ENCODE measurements around the gene FGF6.
"Not testable (repeated sequence)": the region's sequence is repeated elsewhere in the genome, so short reads cannot be mapped to it uniquely, and the experiment has no call there.

The FGF6 gene, protein sequence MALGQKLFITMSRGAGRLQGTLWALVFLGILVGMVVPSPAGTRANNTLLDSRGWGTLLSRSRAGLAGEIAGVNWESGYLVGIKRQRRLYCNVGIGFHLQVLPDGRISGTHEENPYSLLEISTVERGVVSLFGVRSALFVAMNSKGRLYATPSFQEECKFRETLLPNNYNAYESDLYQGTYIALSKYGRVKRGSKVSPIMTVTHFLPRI

DNA sequence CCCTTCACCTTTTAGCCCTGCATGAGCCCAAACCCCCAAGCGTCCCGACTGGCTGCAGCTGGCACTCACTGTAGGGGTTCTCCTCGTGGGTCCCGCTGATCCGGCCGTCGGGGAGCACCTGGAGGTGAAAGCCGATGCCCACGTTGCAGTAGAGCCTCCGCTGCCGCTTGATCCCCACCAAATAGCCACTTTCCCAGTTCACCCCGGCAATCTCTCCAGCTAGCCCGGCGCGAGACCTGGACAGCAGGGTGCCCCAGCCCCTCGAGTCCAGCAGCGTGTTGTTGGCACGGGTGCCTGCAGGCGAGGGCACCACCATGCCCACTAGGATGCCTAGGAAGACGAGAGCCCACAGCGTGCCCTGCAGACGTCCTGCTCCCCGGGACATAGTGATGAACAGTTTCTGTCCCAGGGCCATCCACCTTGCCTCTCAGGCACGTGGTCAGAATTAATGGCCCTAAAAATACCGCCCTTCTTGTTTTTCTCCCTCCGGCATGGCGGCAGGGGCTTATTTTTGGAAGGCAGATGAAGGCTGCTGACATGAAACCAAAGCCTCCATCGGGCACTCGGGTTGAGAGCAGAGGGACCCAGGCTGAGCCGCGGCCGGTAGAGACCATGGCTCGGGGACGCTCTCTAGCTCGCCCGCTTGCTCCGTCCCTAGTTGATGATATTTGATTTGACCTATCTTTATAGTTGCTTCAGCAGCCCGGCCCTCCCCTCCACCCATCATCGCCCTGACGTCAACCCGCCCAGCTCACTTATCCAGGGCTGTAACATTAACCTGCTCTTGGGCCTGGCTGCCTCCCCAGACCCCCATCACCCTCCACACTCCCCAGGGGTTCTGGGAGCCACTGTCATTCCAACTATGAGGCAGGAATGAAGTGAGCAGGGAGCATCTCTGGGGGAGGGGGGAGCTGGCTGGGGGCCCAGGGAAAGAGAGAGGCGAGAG, at the start of gene FGF6:
TSS of gene FGF6 (minus strand) at position 660 of the 946 bp plus-strand sequence. CDS start at position 415, 245 bp downstream.
- DNase-seq (ENCODE audit: low read depth), result no peak

DNA sequence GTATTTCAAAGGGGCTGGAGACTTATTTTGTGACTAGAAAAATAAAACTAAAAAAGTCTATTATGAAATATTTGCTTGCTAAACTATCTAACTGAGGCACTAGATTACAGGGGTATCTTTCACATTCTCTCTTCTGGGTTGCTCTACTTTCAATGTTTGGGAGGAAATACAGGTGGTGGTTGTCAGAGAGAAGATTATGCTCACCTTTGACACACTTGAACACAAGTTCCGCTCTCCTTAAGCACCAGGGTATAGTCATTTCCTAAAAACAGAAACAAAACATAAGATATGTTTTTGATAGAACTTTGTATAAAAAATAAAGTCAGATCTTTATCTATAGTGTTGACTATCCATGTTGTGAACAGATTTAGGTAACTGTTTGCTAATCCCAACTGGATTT, 45.4 kb upstream of the FGF6 start:
- DNase-seq (ENCODE audit: low read depth), result no peak

DNA sequence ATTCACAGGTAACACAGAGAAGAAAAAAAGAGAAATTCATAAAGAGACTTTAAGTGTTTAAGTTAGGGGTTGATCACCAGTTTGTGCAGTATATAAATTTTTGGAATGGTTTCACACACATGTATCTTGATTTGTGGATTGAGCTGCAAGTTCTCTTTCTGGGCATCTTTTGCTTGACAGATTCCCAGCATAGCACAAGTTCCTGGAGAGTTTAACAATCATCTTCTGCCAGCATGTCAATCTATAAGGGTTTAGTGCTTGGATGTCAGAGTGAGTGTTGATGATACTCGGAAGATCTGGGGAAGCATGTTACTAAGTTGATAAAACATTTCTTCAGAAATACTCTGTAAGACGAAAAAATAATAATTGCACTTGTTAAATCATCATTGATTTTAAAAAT, 43.9 kb upstream of the FGF6 start:
- no peak for DNase-seq (ENCODE audit: low read depth)

DNA sequence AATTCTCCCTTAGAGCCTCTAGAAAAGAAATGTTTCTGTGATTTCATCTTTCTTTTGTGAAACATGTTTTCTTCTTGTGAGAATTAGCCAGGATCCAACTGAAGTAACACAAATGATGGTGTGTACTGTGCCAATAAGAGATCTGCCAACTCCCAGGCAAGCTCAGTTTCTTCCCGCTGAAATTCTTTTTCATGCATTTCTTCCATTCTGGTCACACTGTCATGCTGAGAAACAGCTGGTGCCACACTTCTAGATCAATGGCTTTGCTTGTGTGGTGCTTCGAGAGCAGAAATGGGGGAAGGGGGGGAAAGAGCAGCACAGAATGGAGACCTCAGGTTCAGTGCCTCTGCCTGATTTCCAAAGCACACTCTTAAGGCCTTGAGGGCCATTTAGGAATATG, 41.4 kb upstream of the FGF6 start:
- DNase-seq (ENCODE audit: low read depth), result no peak

DNA sequence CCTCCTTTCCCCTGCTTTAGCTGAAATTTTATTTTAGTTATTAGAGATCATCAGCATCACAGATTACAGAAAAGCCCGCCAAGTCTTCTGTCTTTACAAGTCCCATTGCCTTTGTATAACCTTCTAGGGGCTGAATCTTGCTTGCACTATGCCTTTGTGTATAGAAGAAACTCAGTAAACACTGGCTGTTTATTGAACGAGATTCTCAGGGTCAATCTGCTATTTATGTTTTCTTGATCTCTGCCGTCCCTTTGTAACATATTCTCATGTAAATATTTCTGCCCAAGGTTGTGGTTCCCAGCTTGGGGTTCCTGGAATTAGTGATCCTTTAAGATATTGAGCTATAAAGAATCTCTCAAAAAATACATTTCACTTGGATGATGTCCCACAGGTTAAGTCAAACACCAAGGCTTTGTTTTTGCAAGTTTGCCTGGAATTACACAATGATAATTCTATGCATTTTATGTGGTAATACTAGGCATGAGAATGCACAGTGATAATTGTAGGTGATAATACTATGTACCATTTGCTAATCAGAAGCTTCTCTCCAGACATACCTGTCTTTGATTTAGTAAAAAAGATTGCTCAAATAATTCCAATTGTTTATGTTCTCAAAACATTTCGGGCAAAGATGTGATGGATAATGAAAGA, 40.6 kb upstream of the FGF6 start:
- no peak for DNase-seq (ENCODE audit: low read depth)

DNA sequence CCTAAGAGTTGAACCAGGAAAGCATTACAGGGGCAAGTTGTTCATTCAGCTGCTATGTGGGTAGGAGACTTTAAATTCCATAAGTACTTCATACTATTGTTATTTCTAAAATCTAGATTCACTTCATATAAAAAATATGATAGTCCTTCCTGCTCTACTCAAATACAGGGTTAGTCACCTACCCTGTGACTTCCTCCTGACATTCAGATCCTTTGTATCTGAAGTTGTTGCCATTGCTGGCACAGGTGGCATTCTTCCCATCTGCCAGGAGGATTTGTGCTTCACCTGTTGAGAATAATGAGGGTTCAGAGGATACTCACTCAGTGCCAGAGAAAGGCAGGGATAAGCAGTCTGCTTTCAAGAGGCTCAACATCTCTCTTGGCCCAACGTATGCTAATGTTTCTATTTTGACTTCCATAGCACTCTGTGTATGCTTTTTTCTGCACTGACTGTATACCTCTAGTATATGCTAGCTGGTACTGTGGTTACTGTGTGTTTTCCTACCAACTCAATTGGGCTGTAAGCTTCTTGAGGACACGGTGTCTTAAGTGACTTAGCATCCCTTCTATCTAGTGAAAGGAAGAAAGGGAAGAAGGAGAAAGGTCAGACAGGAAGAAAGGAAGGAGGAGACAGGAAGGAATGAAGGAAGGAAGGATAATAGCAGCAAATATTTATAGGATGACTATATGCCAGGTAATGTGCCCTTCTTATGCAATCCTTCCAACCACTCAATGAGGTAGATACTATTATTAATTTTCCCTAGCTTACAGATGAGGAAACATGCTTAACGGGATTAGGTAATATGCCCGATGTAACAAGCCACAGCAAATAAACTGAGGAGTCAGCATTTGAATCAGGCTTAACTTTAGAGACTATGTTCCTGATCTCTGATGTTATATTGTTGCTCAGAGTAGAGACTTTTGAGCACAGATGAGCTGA, 38.5 kb upstream of the FGF6 start:
- DNase-seq (ENCODE audit: low read depth), result no peak

DNA sequence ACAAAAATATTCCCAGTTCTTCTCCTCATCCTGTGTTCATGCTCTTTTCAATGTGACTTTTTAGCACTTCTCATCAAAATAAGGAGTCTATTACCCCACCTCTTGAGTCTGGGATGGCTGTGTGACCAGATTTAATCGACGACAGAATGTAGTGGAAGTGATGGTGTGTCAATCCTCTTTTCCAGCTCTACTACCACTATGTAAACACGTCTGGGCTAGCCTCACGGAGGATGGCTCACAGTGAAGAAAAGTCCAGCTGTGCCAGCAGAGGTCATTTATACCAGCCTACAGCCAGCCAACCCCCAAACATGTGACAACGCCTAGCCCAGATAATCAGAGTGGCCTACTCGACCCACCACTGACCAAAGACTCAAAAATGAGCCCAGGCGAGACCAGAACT, 37.3 kb upstream of the FGF6 start:
- no peak for DNase-seq (ENCODE audit: low read depth)

DNA sequence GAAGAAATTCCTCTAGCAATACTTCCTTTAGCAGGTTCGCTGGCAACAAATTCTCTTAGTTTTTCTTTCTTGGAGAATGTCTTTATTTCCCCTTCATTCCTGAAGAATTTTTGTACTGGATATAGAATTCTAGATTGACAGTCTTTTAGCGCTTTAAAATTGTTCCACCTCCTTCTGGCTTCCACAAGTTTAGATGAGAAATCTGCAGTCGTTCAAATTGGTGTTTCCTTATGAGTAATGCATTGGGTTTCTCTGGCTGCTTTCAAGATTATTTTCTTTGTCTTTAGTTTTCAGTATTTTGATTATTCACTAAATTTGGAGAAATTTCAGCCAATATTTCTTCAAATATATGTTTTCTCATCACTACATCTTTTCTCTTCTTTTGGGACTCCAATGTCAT, 33.3 kb upstream of the FGF6 start:
- DNase-seq (ENCODE audit: low read depth), result no peak

DNA sequence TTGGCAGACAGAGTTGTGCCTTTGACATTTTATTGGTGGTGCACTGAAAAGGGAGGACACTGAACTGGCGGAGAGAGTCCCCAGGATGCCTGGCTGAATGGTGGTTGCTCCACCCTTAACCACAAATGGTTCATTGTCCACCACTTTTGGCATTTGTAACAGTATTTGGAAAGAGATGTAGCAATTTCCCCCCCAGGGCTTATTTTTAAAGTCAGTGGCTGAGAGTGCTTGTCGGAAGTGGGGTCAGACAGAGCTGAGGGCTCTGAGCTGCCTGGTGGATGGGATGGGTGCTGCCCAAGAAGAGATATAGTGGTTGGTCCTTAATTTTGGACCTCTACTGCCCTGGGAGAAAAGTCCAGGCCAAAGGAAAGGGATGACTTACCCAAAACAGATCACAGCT, 31.5 kb upstream of the FGF6 start:
- DNase-seq (ENCODE audit: low read depth), result no peak

DNA sequence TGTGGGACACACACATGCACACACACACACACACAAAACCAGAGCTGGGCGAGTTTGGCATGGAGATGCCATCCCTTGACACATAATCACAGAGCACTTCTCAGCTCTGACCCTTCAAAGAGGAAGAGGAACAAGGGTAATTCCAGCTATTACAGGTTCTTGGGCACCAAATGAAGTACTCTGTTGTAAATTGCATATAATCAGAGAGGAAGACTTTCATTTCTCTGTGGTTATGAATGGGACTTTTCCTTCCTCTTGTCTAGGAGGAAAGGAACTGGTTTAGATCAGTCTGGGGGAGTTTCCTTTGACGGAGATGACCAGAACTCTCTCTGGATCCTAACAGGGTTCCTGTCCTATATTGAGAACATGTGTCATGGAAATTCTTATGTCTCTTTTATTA, 26.4 kb upstream of the FGF6 start:
- DNase-seq (ENCODE audit: low read depth), result no peak

DNA sequence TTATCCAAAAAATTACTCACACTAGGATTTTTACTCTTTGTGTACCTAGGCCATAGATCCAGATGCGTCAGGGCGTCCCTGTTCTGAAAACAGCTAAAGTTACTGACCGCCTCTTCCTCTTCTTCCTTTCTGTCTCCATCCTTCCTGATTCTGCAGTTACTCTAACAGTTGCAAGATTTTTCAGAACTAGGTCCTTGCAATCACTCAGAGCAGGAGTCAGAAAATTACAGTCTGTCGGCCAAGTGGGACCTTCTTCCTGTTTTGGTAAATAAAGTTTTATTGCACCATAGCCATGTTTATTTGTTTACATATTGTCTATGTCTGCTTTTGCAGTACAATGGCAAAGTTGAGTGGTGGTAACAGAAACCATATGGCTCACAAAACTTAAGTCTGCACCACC, 25.6 kb upstream of the FGF6 start:
- no peak for DNase-seq (ENCODE audit: low read depth)

DNA sequence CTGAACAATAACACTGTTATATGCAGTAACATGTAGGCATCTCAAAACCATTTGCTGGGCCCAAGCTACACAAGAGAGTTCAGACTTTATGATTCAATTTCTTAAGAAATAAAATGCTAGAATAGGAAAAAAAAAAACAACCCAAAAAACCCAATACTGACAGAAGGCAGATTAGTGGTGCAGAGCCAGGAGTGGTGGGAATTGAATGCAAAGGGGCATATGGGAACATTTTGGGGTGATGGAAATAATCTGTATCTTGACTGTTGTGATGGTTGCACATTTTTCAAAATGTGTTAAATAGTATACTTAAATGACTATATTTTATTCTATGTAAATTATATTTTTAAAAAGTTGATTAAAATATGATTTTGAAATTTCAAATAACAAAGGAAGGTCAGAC, 23.4 kb upstream of the FGF6 start:
- DNase-seq (ENCODE audit: low read depth), result no peak

DNA sequence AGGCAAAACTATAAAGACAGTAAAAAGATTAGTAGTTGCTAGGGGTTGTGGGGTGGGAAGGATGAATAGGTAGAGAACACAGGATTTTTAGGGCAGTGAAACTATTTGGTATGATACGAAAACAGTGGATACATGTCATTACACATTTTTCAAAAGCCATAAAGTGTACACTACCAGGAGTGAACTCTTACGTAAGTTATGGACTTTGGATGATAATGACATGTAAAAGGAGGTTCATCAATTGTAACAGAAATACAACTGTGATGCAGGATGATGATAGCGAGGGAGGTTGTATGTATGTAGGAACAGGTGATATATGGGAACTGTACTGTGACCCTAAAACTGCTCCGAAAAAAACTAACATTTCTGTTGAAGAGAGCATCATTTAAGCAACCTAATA, 15.1 kb upstream of the FGF6 start:
- no peak for DNase-seq (ENCODE audit: low read depth)

DNA sequence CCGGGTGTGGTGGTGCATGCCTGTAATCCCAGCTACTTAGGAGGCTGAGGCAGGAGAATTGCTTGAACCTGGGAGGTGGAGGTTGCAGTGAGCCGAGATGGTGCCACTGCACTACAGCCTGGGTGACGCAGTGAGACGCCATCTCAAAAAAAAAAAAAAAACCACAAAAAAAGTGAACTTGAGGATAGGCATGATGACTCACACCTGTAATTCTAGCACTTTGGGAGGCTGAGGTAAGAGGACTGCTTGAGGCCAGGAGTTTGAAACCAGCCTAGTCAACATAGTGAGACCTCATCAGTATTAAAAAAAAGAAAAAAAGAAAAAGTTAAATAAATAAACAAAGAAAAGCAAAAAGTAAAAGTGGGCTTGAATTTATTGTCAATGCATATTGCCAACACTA, 10.2 kb upstream of the FGF6 start:
- DNase-seq (ENCODE audit: low read depth), result not testable (repeated sequence)

DNA sequence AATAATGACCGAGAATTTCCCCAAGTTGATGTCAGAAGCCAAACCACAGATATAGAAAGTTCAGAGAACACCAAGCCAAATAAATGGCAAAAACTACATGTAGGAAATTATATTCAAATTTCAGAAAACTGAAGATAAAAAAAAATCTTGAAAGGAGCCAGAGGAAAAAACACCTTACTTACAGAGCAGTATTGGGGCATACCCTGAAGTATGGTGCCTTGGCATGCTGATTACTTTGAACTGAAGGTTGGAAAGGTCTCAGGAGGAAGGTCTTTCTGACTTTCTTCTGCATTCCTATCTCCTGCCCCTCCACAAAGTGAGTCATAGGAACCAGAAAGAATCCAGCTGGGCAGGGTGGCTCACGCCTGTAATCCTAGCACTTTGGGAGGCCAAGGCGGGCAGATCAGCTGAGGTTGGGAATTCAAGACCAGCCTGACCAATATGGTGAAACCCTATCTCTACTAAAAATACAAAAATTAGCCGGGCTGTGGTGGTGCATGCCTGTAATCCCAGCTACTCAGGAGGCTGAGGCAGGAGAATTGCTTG, 8.8 kb upstream of the FGF6 start:
- DNase-seq (ENCODE audit: low read depth), result no peak

DNA sequence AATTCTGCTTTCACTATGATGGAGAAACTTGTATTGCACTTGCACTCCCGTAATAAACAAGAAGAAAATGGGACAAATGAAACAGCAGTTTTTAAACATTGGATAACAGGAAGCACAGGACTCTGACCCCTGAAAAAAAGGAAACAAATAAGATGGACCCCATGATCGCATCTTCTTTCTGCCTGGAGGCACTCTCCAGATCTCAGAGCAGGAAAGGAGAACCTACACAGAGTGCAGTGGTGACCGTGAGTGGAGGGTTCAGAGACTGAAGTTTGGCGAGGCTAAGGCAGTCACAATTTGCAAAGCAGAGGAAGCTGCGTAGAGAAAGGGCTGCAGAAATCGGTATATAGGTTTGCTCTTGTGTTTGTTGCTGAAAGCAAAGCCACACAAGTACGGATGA, 6.1 kb upstream of the FGF6 start:
- DNase-seq (ENCODE audit: low read depth), result no peak

DNA sequence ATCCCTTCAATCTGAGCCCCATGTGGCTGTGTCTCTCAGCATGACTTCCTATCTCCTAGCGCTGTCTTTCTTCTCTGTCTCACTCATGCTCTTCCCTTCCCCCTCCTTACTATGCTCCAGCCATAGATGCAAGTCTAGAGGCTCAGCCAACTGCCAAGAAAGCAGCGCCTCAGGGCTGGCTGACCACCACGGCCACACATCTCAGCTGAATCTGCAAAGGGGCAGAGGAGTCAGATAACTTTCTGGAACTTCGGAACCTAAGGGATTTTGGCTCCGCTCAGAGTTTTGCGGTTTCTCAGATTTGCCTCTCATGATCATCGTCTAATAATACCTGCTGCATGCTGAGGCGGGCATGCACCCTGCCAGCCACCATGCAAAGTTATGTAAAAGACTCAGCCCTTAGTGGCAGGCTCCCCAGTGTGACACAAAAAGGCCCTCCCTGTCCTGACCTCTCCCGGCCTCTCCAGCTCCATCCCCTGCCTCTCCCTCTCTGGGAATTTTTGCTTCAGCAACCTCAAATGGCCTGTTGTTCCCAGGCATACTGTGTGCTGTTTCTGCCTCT, 5.0 kb upstream of the FGF6 start:
- no peak for DNase-seq (ENCODE audit: low read depth)

DNA sequence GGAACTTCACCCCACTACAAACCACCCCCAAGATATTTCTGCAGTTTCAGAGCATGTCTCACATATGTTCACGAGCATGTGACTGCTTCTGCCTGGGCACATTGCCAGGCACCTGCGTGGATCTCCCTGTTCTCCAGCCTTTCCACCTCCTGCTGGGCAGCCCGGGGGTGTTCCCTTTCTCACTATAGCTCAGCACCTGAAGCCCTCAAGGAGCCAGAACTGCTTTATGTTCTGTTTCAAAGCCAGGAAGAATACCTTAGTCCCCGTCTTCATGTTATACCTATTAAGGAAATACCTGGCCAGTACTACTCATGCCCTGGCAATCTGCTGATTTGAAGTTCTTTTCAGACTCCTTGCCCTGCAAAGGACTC, 4.2 kb upstream of the FGF6 start:
- DNase-seq (ENCODE audit: low read depth), result no peak

DNA sequence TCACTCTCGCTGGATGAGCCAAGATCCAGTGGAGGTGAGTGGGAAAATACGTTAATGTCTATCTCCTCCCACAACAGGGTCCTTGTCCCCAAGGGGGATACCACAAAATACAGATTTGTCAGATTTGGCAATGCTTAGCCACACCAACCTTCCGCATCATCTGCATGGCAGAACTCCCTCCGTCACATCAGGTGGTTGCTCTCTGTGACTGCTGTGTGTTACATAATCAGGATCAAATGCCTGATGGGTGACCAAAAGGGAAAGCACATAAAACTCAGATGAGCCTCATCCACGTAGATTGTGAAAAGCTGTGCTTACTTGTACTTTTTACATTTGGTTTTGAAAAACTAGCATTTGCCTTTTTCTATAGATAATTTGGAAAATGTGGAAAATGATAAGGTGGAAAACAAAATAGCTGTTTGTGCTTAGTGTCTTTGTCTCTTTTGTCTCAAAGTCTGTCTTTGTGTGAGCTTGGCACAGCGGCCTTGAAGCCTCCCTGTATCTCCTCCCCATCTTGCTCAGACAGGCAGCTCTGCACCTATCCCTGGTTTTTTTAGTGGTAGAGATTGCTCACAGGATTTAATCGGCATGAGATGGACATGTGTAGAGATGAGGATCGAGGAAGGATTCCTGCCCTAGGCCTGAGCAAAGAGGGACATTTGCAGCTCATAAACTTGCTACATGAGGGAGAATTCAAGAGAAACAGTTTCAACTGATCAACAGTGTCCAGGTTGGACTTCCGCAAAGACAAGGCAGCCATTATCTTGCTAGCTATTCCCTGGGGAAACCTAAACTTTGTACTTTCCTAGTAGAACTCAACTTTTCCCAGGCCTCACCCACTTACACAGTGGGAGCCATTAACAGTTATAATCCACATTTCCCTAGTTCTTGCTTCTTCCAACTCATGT, 3.6 kb upstream of the FGF6 start:
- no peak for DNase-seq (ENCODE audit: low read depth)

DNA sequence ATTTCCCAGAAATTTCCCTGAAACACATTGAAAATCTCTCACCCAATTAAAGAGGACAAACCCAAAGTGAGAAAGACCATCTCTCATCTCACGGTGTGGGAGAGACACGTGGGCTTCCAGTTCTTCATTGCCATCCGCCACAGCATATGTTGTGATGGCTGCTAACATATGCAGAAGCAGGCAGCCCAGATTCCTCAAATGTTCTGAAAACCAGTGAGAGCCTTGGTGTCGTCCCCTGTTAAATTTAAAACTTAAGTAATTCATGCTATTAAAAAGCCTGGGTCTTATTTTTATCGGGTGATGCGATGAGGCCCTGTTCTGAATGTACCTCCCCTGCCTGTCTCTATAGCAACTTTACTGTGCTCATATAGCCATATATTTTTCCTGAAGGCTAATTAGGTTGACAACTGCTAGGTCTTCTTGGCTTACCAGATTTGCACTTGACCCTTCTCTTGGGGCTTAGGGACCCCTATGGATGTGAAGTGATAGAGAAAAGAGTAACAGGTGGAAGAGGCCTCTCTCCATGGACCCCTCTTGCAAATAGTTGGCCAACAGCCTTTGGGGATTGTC, 2.8 kb upstream of the FGF6 start:
- DNase-seq (ENCODE audit: low read depth), result no peak
